Camera-type eye (tissue), 1 donor: ENCODE results near the gene EVI5L. TPM values are rescaled to one million over a fixed set of nuclear protein-coding genes. Genes with fewer than 3 reads are reported as not detected.

ENCODE experiments used
- total RNA-seq: library from RNA; depleted of rRNA; stranded (reverse); fragments of >200 nt; gene quantifications from one replicate; pipeline ENCODE4 v1.2.3, GENCODE V29; 2014

Gene EVI5L
- 26.1 TPM for total RNA-seq

DNA sequence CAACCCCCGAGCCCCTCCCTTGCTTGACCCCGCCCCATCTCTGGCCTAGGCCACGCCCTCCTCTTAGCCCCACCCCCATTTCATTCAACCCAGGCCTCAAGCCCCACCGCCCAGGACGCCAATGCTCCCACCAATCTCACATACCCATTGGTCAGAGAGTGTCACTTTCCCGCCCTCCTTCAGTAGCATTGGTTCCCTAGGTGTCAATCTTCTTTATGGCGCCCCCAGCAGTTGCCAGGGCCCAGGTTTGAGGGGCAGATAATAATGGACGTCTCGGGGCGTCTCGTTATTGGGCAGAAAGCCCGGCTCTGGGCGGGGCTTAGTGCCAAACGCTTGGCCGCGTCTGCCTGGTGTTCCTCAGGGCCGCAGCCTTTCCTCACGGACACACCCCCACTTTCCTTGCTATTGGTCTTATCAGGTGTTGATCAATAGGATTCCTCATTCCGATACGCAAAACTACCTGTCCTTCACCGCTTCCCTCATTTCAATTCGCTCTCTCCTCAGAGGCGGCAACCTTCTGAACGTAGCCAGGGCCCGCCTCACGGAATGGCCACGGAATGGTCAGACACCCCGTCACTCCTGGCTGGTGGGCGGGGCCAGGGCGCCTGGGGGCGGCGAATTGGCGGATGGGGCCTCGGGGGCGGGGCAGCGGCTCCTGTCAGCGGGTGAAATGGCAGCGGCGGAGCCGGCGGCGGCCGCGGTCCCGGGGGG lies at the start of gene EVI5L:
Gene EVI5L, plus strand, starts transcription at position 658 of the 711 bp plus-strand sequence. CDS start 16,325 bp downstream, outside the sequence.

DNA sequence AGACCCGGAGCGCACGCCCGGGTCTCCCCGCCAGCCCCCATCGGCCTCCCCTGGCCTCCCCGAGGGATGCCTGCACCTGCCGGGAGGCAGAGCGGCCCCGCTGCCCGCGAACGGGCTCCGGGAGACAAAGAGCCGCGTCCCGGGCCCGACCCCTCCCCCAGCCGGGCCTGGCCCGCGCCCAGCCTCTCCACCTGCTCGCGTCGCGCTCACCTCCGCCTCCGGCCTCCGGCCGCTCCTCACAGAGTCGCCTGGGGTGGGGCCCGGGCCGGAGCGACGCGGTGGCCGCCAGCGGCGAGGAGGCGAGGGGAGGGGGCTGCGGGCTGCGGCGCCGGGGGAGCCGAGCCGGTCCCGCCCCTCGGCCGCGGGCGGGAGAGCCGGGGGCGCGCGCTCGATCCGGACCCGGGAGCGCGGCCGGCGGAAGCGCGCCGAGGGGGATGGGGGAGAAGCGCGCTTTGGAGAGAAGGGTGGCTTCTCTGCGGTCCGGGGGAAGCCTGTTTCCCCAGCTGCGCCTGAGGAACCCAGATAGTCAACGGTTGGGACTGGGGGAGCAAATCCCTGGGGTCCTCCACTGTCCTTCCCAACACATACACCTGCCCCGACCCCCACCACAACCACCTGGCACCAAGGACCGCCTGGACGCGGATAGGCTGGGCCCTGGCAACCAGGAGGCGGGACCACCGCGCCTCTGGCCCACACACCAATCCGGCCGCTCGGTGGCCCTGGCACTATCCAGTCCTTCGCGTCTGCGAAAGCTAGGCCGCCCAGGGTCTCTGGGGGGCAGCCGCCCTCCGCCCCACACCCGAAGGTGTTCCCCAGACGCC lies 44.3 kb downstream of the EVI5L start, which contains the start of gene PRR36:
Gene PRR36, minus strand, starts transcription at position 315 of the 821 bp plus-strand sequence. CDS start 701 bp downstream, outside the sequence.

DNA sequence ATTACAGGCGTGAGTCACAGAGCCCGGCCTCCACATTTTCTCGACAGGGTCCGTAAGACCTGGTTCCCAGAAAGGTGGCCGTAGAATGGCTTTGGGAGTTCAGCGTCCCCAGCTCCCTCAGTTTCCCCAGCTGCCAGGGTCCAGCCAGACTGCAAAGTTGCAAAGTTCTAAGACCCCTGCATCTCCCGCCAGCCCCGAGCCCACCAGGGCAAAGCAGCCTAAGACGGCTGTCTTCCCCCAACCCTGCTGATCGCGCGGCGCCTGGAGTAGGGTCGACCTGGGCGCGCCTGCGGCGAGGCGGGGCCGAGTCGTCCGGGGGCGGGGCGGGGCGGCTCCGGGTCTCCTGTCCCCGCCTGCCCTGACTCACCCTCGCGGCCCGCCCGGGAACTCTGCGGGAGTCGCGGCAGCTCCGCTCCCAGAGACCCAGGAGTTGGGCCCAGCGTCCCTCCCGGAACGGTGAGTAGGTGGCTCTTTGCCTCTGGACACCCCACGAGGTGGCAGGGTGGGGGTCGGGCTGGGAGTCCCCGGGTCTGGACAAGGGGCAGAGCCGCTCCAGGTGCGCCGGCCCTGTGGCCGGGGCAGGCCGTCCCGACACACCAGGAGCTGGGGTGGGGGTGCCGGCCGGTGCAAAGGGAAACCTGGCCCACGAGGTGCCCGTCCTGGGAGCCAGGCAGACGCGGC lies 58.3 kb downstream of the EVI5L start, which contains the start of gene LRRC8E:
Gene LRRC8E, plus strand, starts transcription at position 366 of the 681 bp plus-strand sequence. CDS start 7,094 bp downstream, outside the sequence.

DNA sequence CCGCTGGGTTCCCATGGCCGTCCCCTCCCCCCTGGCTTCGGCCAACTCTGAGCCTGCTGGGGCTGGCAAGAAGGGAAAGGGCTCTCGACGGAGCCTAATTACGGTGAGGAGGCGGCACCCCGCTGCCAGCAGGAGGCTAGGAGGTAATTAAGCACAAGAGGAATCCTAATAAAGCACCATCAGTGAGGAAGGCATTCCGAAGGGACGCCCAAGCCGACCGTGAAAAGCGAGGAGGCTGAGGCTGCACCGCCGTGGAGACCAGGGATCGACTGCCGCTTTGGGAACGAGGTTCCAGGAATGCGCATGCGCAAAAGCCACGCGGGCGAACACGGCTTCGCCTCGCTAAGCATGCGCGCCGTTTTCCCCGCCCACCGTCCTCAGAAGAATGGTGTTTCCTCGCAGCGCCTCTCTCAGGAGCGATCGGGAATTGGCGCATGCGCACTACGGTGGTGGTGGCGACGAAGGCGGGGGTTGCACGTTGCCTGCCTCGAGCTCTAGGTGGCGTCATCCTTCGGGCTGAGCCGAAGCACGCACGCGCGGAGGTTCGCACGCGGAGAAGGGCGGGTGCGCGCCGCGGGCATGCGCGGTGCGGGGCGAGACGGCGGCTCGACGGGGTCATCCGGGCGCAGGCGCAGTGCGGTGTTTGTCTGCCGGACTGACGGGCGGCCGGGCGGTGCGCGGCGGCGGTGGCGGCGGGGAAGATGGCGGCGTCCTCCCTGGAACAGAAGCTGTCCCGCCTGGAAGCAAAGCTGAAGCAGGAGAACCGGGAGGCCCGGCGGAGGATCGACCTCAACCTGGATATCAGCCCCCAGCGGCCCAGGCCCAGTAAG lies 73.4 kb downstream of the EVI5L start, which contains the start of gene MAP2K7:
Gene MAP2K7, plus strand, starts transcription at position 634 of the 830 bp plus-strand sequence. Its CDS starts 68 bp downstream, at position 702.

Other genes starting within 250 kb of the EVI5L start
- gene CAMSAP3, start 234.4 kb upstream of the EVI5L start, total RNA-seq: 13.7 TPM
- gene XAB2, start 200.7 kb upstream of the EVI5L start, total RNA-seq: 49.8 TPM
- gene PET100, start 200.4 kb upstream of the EVI5L start, total RNA-seq: 6.2 TPM
- gene PCP2, start 196.5 kb upstream of the EVI5L start, total RNA-seq: 12.3 TPM
- 12.3 TPM for gene STXBP2, start 193.1 kb upstream of the EVI5L start, total RNA-seq
- not detected for gene RETN, start 161.2 kb upstream of the EVI5L start, total RNA-seq
- not detected for gene MCEMP1, start 153.1 kb upstream of the EVI5L start, total RNA-seq
- 36.9 TPM for gene TRAPPC5, start 149.4 kb upstream of the EVI5L start, total RNA-seq
- gene FCER2, start 128.1 kb upstream of the EVI5L start, total RNA-seq: not detected
- 0.71 TPM for gene CLEC4G, start 98.1 kb upstream of the EVI5L start, total RNA-seq
- gene CD209, start 82.7 kb upstream of the EVI5L start, total RNA-seq: 5.4 TPM
- 0.27 TPM for gene CLEC4M, start 67.0 kb upstream of the EVI5L start, total RNA-seq
- 4.7 TPM for gene PRR36, start 44.2 kb downstream of the EVI5L start, total RNA-seq
- gene LRRC8E, start 58.3 kb downstream of the EVI5L start, total RNA-seq: 0.33 TPM
- 20.3 TPM for gene MAP2K7, start 73.7 kb downstream of the EVI5L start, total RNA-seq
- not detected for gene TGFBR3L, start 84.6 kb downstream of the EVI5L start, total RNA-seq
- 7.1 TPM for gene SNAPC2, start 90.1 kb downstream of the EVI5L start, total RNA-seq
- gene CTXN1, start 95.9 kb downstream of the EVI5L start, total RNA-seq: 10.9 TPM
- gene TIMM44, start 113.4 kb downstream of the EVI5L start, total RNA-seq: 52.4 TPM
- gene ELAVL1, start 175.4 kb downstream of the EVI5L start, total RNA-seq: 68.1 TPM
- gene CCL25, start 222.5 kb downstream of the EVI5L start, total RNA-seq: not detected